ENCODE results near the gene TKTL1.

DNA sequence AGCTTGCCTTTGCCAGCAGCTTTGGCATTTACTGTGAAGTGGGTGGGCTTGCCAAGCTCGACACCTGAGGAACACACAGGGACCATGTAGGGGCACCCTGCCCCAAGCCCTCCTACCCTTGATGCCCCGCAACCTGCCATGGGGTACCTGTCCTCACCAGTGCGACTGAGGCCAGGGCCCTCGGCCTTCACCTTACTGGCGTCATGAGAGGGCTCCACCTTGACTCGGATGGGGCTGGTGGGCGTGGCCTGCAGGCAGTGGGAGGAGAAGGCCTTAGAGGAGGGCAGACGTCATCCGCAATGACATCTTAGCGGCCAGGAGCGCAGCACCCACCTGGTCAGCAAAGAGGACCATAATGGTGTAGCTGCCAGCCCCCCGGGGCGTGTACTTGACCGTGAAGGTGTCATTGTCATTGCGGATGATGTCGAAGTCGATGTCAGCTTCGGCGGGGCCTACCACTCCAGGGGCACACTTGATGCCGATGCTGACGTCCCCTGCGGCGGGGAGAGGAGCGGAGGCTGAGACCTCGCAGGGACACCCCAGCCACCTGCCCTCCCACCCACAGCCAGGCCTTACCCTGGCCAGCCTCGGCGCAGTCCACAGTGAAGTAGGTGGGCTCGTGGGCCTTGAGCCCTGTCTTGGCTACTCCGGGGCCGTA, 66.6 kb downstream of the TKTL1 start:
- TF ChIP-seq CTCF (IDR thresholded peaks at IDR 0.05; ENCODE audit: low read depth, low read length) (no peak), POLR2A (IDR thresholded peaks at IDR 0.05; ENCODE audit: extremely low read depth, insufficient read length) (no peak), MAX (IDR thresholded peaks at IDR 0.05; ENCODE audit: low read depth, low read length) (no peak), MYC (IDR thresholded peaks at IDR 0.05; ENCODE audit: low read depth, low read length) (no peak)
